ENCODE data around the gene CATSPERE. TPM values are rescaled to one million over a fixed set of nuclear protein-coding genes. Genes with fewer than 3 reads are reported as not detected.
A peak's percentile ranks its signal among the peaks of the same experiment; 100 is the strongest.

The CATSPERE gene
- polyA plus RNA-seq, 1 experiment, result 0.20 TPM

DNA sequence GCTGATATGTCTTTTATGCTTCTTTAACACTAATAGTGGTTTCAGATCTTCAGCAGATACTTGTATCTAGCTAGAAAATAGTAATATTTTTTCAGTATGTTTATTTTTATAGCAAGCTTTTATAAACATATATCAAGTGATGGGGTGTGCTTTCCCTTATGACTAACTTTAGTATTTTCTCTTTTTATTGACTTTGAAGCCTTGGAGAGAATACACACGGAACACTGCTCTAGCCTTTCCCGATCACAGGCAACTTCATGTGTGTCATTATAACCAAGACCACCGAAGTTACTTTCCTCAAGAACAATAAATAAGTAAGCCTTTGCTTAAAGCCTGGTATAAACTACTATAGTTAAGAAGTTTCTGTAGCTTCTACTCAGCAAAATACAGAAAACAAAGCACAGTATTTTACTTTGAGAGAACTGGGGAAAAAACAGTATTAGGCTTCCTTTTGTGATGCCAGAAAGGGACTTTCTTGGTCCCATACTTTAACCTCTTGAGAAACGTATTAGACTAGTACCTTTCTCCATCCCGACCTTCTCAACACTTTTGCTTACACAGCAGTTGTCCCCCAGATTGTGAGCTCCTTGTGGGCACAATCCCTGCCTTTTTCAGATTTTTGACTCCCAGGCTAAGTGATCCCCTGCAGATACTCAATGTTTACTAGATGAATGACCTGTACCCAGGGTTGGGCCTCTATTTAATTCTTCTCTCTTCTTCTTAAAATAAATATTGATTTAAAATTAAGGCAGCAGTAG, 12.6 kb upstream of the CATSPERE start:
- TF ChIP-seq, protein P1, sequence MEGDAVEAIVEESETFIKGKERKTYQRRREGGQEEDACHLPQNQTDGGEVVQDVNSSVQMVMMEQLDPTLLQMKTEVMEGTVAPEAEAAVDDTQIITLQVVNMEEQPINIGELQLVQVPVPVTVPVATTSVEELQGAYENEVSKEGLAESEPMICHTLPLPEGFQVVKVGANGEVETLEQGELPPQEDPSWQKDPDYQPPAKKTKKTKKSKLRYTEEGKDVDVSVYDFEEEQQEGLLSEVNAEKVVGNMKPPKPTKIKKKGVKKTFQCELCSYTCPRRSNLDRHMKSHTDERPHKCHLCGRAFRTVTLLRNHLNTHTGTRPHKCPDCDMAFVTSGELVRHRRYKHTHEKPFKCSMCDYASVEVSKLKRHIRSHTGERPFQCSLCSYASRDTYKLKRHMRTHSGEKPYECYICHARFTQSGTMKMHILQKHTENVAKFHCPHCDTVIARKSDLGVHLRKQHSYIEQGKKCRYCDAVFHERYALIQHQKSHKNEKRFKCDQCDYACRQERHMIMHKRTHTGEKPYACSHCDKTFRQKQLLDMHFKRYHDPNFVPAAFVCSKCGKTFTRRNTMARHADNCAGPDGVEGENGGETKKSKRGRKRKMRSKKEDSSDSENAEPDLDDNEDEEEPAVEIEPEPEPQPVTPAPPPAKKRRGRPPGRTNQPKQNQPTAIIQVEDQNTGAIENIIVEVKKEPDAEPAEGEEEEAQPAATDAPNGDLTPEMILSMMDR (IDR thresholded peaks at IDR 0.05; ENCODE audit: insufficient read depth, low read depth, low read length), result no peak
- POLR2A ChIA-PET, result no interaction called here
- no peaks in the 10 kb centered on the region for H3K27me3 ChIP-seq (ENCODE audit: control insufficient read depth, insufficient read depth, low read length)
- no peaks in the 10 kb centered on the region for H3K36me3 ChIP-seq (ENCODE audit: control insufficient read depth, insufficient read depth, low read length)
- DNase-seq (ENCODE audit: low read depth), result no peak
- CTCF ChIA-PET, result interaction anchor here (0.6 kb wide), 1 partner anchor 1105 kb away, joined by 3 read pairs; no protein-coding TSS in a partner anchor
- no peak overlapping the region for H3K4me3 ChIP-seq (ENCODE audit: low read depth, low read length)

DNA sequence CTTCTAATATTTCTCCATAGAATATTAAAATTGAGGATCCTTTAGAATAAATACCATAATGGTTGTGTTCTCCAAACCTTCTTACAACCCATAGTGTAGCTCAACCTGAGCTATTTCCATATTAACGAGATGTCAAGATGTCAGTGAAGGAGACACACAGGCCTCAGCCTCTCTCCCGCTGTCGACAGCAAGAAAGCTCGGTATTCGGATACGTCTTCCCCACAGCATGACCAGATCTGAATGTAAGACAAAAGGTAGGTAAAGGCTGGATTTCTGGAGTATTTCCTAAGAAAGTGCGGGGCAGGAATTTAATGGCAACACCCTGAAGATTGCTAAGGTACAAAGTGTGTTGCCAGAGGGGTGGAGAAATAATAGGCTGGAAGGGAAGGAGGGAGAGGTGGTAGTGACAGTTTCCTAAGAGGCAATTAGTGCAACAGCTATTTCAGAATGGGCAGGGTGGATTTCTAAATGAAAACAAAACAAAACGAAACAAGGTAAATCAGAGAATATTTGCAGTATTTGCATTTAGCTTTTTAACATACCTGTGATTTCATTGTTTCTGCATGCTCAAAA, 11.1 kb upstream of the CATSPERE start:
- TF ChIP-seq, protein P1 (IDR thresholded peaks at IDR 0.05; ENCODE audit: insufficient read depth, low read depth, low read length), result no peak
- no peaks in the 10 kb centered on the region for H3K36me3 ChIP-seq (ENCODE audit: control insufficient read depth, insufficient read depth, low read length)
- H3K27me3 ChIP-seq (ENCODE audit: control insufficient read depth, insufficient read depth, low read length), result no peaks in the 10 kb centered on the region
- peak overlapping the region; percentile 82 for H3K4me3 ChIP-seq (ENCODE audit: low read depth, low read length)
- no peak for DNase-seq (ENCODE audit: low read depth)
- POLR2A ChIA-PET, result no interaction called here
- CTCF ChIA-PET, result interaction anchor here (0.8 kb wide), 1 partner anchor 133 kb away, joined by 3 read pairs; no protein-coding TSS in a partner anchor

DNA sequence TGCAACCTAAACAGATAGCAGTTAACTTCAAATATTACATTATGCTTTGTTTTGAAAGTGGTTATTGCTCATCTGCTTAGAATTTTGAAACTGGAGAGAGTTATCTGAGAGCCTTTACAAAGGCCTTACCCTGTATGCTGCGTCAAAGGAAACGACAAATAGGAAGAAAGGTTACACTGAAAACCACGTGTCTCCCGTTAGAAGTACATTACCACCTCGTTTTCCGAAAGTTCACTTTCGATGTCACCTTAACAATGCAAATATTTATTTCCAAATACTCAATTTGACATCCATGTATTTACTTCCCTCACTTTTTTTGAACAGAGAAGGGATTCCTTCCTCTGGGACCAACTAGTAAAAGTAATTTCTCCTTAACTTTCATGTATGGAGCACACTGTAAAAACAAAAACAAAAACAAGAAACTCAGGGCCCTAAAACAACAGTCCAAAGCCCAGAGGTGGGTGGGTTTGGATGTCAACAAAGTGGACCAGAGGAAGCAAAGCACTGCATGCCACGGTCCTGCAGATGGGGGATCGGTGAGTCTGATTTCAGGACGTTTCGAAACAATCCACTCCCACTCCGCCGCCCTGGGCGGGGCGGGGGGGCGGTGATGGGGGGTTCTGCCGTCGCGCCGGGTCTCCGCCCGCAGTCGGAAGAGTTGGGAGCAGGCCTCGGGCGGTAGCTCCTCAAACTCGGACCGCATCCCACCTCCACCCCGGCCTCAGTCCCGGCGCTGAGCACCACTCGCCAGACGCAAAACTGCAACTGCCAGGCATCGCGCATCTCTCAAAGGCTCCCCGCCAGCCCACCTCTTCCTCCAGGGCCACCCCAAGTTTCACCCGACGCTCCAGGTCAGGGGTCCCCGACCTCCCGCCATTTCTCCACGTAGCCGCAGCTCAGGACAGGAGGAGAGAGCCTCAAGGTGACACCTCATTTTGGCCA, 10.2 kb upstream of the CATSPERE start:
- peak overlapping the region; percentile 82 for H3K4me3 ChIP-seq (ENCODE audit: low read depth, low read length)
- POLR2A ChIA-PET, result no interaction called here
- H3K27me3 ChIP-seq (ENCODE audit: control insufficient read depth, insufficient read depth, low read length), result no peaks in the 10 kb centered on the region
- CTCF ChIA-PET, result no interaction called here
- no peaks in the 10 kb centered on the region for H3K36me3 ChIP-seq (ENCODE audit: control insufficient read depth, insufficient read depth, low read length)
- TF ChIP-seq, protein P1 (IDR thresholded peaks at IDR 0.05; ENCODE audit: insufficient read depth, low read depth, low read length), result no peak
- no peak for DNase-seq (ENCODE audit: low read depth)

DNA sequence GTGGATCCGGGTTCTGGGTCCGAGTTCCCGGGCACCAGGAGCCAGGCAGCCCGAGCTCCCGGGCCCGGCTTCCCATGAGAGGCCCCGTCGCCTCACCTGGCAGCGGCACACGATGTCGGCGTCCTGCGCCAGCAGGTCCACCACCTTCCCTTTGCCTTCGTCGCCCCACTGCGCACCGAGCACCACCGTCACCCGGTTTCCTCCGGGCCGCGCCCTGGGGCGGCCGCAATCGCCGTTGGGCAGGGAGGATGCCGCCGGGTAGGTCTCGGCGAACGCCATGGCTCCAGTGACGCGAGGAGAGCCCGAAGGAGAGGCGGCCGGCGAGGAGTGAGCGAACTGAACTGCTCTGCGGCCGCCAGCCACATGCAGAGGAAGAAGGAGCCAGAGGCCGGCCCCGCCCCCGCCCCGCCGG, 9.5 kb upstream of the CATSPERE start, which contains the start of gene ADSS2:
ADSS2 (minus strand) TSS at position 371 of the 412 bp plus-strand sequence; CDS start at position 279, 92 bp downstream.
- POLR2A ChIA-PET, result no interaction called here
- Histone ChIP-seq H3K27me3 (ENCODE audit: control insufficient read depth, insufficient read depth, low read length) (no peaks in the 10 kb centered on the region), H3K36me3 (ENCODE audit: control insufficient read depth, insufficient read depth, low read length) (no peaks in the 10 kb centered on the region), H3K4me3 (ENCODE audit: low read depth, low read length) (peak within 1 kb of the TSS; percentile 82)
- TF ChIP-seq, protein P1 (IDR thresholded peaks at IDR 0.05; ENCODE audit: insufficient read depth, low read depth, low read length), result no peak
- no peak for DNase-seq (ENCODE audit: low read depth)
- CTCF ChIA-PET, result no interaction called here

All from BJ (cell line).